ENCODE measurements around the gene ATP1A1.

ATP1A1 gene

GRCh38 chr1:116337398-116337797 lies 35.6 kb upstream of the ATP1A1 start:
- no peaks in the 10 kb centered on the region for H3K36me3 ChIP-seq (ENCODE audit: insufficient read depth, low read length)
- no peak overlapping the region for H3K27ac ChIP-seq (ENCODE audit: low read depth, low read length, poor library complexity, severe bottlenecking)
- H3K4me3 ChIP-seq (ENCODE audit: low read depth, low read length, poor library complexity, severe bottlenecking) = no peak overlapping the region
- H3K27me3 ChIP-seq (ENCODE audit: insufficient read depth, low read length) = no peaks in the 10 kb centered on the region
- TF ChIP-seq EZH2 (IDR thresholded peaks at IDR 0.05; ENCODE audit: borderline replicate concordance, low read length) (no peak), CTCF (IDR thresholded peaks at IDR 0.05; ENCODE audit: low read length) (no peak)
- H3K9me2 ChIP-seq (ENCODE audit: low read depth, low read length) = no peaks in the 10 kb centered on the region
- H3F3A ChIP-seq (ENCODE audit: insufficient read depth, low read length) = no peaks in the 10 kb centered on the region
- H3K79me2 ChIP-seq (ENCODE audit: insufficient read depth, low read length) = no peaks in the 10 kb centered on the region
- H4K20me1 ChIP-seq (ENCODE audit: insufficient read depth, low read length) = no peaks in the 10 kb centered on the region
- no peak overlapping the region for H2AFZ ChIP-seq (ENCODE audit: low read length)
- no peak overlapping the region for H3K9ac ChIP-seq (ENCODE audit: low read length)
- H3K4me1 ChIP-seq (ENCODE audit: insufficient read depth, low read length, severe bottlenecking) = no peaks in the 10 kb centered on the region
- H3K4me2 ChIP-seq (ENCODE audit: low read length) = no peak overlapping the region
- H3K9me3 ChIP-seq (ENCODE audit: low read length) = no peaks in the 10 kb centered on the region

- H3K9me3 ChIP-seq (ENCODE audit: low read length) = no peaks in the 10 kb centered on the region
- TF ChIP-seq CTCF (IDR thresholded peaks at IDR 0.05; ENCODE audit: low read length) = no peak
- no peak for TF ChIP-seq EZH2 (IDR thresholded peaks at IDR 0.05; ENCODE audit: borderline replicate concordance, low read length)
- no peaks in the 10 kb centered on the region for H3F3A ChIP-seq (ENCODE audit: insufficient read depth, low read length)
- H3K9me2 ChIP-seq (ENCODE audit: low read depth, low read length) = no peaks in the 10 kb centered on the region
- H3K4me3 ChIP-seq (ENCODE audit: low read depth, low read length, poor library complexity, severe bottlenecking) = no peak overlapping the region
- no peak overlapping the region for H3K4me2 ChIP-seq (ENCODE audit: low read length)
- no peak overlapping the region for H2AFZ ChIP-seq (ENCODE audit: low read length)
- H3K27me3 ChIP-seq (ENCODE audit: insufficient read depth, low read length) = no peaks in the 10 kb centered on the region
- no peaks in the 10 kb centered on the region for H3K4me1 ChIP-seq (ENCODE audit: insufficient read depth, low read length, severe bottlenecking)
- no peaks in the 10 kb centered on the region for H3K79me2 ChIP-seq (ENCODE audit: insufficient read depth, low read length)
- H3K9ac ChIP-seq (ENCODE audit: low read length) = no peak overlapping the region
- no peaks in the 10 kb centered on the region for H4K20me1 ChIP-seq (ENCODE audit: insufficient read depth, low read length)
- H3K36me3 ChIP-seq (ENCODE audit: insufficient read depth, low read length) = no peaks in the 10 kb centered on the region
- H3K27ac ChIP-seq (ENCODE audit: low read depth, low read length, poor library complexity, severe bottlenecking) = no peak overlapping the region
Observed at GRCh38 chr1:116338400-116338799, 34.6 kb upstream of the ATP1A1 start.

- Histone ChIP-seq H3K79me2 (ENCODE audit: insufficient read depth, low read length) (no peaks in the 10 kb centered on the region), H3K9me3 (ENCODE audit: low read length) (no peaks in the 10 kb centered on the region), H3K9me2 (ENCODE audit: low read depth, low read length) (no peaks in the 10 kb centered on the region), H3K4me2 (ENCODE audit: low read length) (no peak overlapping the region), H3K4me1 (ENCODE audit: insufficient read depth, low read length, severe bottlenecking) (no peaks in the 10 kb centered on the region), H3K27ac (ENCODE audit: low read depth, low read length, poor library complexity, severe bottlenecking) (no peak overlapping the region), H3F3A (ENCODE audit: insufficient read depth, low read length) (no peaks in the 10 kb centered on the region), H2AFZ (ENCODE audit: low read length) (no peak overlapping the region), H3K4me3 (ENCODE audit: low read depth, low read length, poor library complexity, severe bottlenecking) (no peak overlapping the region), H4K20me1 (ENCODE audit: insufficient read depth, low read length) (no peaks in the 10 kb centered on the region), H3K27me3 (ENCODE audit: insufficient read depth, low read length) (no peaks in the 10 kb centered on the region), H3K9ac (ENCODE audit: low read length) (no peak overlapping the region), H3K36me3 (ENCODE audit: insufficient read depth, low read length) (no peaks in the 10 kb centered on the region)
- TF ChIP-seq CTCF (IDR thresholded peaks at IDR 0.05; ENCODE audit: low read length) (no peak), EZH2 (IDR thresholded peaks at IDR 0.05; ENCODE audit: borderline replicate concordance, low read length) (no peak)
Observed at GRCh38 chr1:116340506-116341231, 32.4 kb upstream of the ATP1A1 start.
